ENCODE data around the gene NPTXR.

NPTXR gene

DNA sequence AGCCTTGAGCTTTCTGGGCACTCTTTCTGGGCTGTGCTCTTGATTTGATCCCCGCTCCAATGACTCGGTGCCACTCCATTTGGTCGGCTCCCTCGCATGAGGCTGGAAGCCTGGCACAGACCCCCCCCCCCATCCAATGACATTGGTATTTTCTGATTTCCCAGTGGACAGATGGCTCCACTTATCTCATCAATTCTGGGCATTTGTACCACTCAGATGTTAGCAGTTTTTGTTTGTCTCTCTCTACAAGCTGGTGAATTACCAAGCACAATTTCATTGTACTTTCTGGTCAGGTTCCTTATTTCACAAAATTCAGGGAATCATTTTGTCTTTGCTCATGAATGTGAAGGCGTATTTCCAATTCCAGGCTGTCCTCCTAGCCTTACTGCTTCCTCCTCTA lies 59.0 kb downstream of the NPTXR start:
- TF ChIP-seq, protein P1, sequence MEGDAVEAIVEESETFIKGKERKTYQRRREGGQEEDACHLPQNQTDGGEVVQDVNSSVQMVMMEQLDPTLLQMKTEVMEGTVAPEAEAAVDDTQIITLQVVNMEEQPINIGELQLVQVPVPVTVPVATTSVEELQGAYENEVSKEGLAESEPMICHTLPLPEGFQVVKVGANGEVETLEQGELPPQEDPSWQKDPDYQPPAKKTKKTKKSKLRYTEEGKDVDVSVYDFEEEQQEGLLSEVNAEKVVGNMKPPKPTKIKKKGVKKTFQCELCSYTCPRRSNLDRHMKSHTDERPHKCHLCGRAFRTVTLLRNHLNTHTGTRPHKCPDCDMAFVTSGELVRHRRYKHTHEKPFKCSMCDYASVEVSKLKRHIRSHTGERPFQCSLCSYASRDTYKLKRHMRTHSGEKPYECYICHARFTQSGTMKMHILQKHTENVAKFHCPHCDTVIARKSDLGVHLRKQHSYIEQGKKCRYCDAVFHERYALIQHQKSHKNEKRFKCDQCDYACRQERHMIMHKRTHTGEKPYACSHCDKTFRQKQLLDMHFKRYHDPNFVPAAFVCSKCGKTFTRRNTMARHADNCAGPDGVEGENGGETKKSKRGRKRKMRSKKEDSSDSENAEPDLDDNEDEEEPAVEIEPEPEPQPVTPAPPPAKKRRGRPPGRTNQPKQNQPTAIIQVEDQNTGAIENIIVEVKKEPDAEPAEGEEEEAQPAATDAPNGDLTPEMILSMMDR (IDR thresholded peaks at IDR 0.05; ENCODE audit: extremely low read depth, insufficient read depth, missing control alignments) = no peak
- no peak for DNase-seq (ENCODE audit: low spot score)
- in situ Hi-C loops (cut with MboI; ENCODE audit: low pct_unique_long_range_greater_than_20kb, low sequenced_read_pairs, unreplicated experiment) = no loop called here

DNA sequence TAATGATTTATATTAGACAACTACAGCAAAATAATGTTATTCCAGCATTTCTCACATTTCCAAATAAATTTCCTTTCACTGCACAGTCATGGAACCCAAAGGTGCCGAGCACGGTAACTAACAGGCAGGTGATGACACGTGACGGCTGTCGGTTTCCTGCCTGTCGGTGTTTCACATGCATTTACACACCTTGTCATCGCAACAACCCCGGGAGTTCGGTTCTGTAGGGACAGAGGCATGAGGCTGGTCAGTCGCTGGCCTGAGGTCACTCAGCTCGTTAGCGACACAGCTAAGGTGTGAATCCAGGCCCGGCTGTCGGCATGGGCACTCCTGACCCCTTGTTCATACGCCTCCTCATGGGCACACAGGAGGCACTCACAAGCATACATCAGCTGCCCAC lies 59.8 kb downstream of the NPTXR start:
- in situ Hi-C loops (cut with MboI; ENCODE audit: low pct_unique_long_range_greater_than_20kb, low sequenced_read_pairs, unreplicated experiment) = no loop called here
- DNase-seq (ENCODE audit: low spot score) = no peak
- TF ChIP-seq, protein P1 (IDR thresholded peaks at IDR 0.05; ENCODE audit: extremely low read depth, insufficient read depth, missing control alignments) = no peak

DNA sequence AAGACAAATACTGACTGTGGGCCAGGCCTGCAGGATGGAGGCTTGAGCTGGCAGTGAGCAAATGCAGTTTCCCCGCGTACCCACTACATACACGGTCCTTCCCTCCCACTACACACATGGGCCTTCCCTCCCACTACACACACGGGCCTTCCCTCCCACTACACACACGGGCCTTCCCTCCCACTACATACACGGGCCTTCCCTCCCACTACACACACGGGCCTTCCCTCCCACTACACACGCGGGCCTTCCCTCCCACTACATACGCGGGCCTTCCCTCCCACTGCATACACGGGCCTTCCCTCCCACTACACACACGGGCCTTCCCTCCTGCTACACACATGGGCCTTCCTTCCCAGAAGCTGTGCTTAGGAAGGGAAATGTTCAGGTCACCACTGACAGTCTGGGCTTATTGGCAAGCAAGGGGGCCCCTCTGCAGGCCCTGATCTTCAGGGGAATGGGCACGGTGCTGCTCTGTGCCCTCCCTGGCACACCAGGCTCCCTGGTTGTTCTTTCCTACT lies 60.7 kb downstream of the NPTXR start:
- in situ Hi-C loops (cut with MboI; ENCODE audit: low pct_unique_long_range_greater_than_20kb, low sequenced_read_pairs, unreplicated experiment) = no loop called here
- TF ChIP-seq, protein P1 (IDR thresholded peaks at IDR 0.05; ENCODE audit: extremely low read depth, insufficient read depth, missing control alignments) = no peak
- no peak for DNase-seq (ENCODE audit: low spot score)

DNA sequence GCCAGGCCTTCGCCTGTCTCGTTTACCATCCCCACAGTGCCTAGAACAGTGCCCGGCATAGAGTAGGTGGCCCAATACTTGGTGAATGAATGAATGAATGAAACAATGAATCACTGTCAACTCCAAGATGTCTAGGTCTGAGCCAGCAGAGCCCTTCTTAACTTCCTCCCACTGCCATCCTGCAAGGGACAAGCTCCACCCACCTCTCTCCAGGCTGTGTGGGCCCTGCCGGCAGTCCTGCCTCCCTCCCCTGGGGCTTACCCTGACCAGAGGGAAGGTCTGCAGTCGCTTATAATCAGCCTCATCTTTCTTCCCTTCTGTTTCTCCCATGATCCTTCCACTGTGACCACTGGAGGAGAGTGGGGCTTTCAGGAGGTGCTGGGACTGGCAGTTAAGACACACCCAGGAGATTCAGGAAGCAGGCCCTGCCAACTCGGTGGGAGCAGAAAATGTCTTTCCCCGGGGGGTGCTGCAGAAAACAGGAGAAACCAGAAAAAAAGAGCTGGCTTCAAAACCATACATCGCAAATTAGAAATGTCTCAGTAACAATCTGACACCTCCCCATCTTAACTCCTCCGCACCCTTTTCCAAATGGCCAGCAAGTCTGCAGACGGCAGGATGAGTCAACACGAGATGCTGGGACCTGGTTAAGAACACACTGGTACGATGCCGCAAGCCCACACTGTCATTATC lies 61.3 kb downstream of the NPTXR start:
- DNase-seq (ENCODE audit: low spot score) = peak; percentile 15
- in situ Hi-C loops (cut with MboI; ENCODE audit: low pct_unique_long_range_greater_than_20kb, low sequenced_read_pairs, unreplicated experiment) = no loop called here
- TF ChIP-seq, protein P1 (IDR thresholded peaks at IDR 0.05; ENCODE audit: extremely low read depth, insufficient read depth, missing control alignments) = no peak

DNA sequence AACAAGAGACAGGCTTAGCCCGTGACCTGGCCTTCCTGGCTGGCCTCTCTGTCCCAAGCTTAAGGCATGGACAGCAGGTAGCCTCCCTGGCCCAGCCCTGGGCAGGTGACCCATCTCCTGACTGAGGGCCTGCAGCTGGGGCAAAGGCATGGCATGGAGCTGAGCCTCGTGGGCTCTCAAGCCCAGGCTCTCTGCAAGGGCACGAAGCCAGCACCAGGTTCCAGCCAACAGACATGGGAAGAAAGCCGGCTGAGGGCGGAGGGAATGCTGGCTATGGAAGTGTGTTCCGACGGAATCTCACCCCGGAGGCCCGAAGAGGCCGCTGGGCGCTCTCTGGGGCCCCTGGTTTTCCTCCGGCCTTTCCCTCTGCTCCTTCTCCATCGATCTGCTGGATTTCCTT lies 62.8 kb downstream of the NPTXR start:
- TF ChIP-seq, protein P1 (IDR thresholded peaks at IDR 0.05; ENCODE audit: extremely low read depth, insufficient read depth, missing control alignments) = no peak
- in situ Hi-C loops (cut with MboI; ENCODE audit: low pct_unique_long_range_greater_than_20kb, low sequenced_read_pairs, unreplicated experiment) = no loop called here
- no peak for DNase-seq (ENCODE audit: low spot score)

DNA sequence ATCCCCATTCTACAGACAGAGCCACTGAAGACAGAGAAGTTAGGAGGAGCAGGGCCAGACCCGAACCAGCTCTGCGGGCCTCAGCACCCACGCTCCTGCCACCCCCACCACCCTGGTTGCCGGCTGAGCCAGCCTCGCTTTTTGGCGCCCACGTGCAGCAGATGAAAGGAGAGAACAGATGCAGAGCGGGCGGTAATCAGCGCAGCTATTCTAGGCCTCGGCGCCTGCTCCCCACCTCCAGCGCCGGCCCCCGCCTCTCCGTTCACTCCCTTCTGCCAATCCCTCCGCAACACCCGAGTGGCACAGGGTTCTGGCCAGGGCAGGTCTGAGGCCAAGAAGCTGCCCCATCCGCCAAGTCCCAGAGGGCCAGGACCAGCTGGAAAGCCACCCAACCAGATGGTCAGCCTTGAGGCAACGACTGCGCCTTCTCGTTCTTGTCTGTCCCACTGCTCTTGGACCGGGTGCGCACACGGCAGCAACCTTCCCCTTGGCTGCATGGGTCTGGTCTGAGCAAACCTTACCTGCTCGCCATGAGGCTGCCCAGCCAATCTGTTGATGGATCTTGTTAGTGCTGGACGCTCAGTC lies 66.6 kb downstream of the NPTXR start:
- DNase-seq (ENCODE audit: low spot score) = no peak
- TF ChIP-seq, protein P1 (IDR thresholded peaks at IDR 0.05; ENCODE audit: extremely low read depth, insufficient read depth, missing control alignments) = no peak
- in situ Hi-C loops (cut with MboI; ENCODE audit: low pct_unique_long_range_greater_than_20kb, low sequenced_read_pairs, unreplicated experiment) = no loop called here
